GM19099 (cell line): ENCODE results near the gene PFKM.
A peak's percentile ranks its signal among the peaks of the same experiment; 100 is the strongest.

Experiments used
- POLR2A ChIP-seq: IDR thresholded peaks from 3 replicates; pipeline ENCODE4 v1.6.1; 2011; ENCODE audit warnings: low read depth; ENCODE audit not compliant: insufficient read length; ENCODE audit errors: extremely low read depth

Gene PFKM

DNA sequence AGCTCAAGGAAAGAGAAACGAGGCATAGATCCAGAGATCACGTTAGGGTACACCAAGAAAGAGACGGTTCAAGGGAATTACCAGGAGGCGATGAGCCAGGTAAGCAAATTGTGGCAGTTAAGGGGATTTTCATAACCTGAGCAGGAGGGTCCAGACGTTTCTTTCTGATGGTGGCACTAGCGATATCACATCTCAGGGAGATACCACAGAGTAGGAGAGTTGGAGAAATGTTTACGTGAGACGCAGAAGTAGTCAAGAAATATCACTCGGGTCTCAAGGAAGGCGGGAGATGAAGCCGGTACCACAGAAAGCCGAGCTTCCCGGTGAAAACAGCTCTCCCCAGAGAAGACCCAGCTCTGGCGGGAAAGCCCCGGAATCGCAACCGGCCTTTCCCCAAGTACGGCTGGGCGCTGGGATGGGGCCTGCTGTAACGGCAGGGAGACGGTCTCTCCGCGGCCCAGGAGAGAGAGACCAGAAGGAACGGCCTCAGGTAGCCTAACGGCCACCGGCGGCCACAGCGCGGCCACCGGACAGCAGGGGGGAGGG lies 13.8 kb upstream of the PFKM start:
- no peak for TF ChIP-seq POLR2A

DNA sequence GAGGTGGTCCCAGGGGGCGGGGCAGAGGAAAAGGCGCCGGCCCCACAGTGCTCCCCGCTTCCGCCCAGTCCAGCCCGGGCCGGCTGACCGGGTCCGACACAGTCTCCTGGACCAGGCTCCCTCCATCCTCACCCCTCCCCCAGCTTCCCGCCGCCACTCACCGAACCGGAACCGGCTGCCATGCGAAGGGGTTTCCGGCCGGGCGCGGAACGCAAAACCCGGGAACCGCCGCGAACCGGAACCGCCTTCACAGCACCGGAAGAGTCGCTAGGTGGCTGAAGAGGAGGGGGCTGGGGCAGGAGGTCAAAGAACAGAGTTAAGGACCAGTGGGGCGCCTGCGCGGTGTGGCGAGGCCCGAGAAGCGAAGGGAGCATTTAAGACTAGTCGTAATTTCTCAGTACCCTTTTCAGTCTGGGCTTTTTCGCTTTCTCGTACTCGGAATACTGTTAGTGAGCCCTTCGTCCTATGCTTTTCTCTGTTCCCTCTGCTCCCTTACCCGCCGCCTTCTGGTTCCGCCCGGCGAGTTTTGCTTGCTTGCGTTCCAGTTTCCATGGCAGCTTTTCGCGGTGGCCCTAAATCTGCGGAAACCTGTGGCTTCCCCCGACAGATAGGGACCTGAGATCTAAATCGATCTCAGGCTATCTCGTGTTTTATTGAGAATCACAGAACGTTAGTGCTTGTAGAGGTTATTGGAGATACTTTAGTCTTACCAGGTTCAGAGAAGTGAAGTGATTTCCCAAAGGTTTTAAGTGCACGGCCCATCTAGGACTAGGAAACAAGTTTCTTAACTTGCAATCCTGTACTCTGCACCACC lies 13.1 kb upstream of the PFKM start, which contains the start of gene SENP1:
TSS of gene SENP1 (minus strand) at position 213 of the 814 bp plus-strand sequence. CDS start 4,607 bp downstream, outside the sequence.
- TF ChIP-seq POLR2A = peak; percentile 62

- TF ChIP-seq POLR2A = no peak
Measured at GRCh38 chr12:48106681-48107613, 12.2 kb upstream of the PFKM start.

DNA sequence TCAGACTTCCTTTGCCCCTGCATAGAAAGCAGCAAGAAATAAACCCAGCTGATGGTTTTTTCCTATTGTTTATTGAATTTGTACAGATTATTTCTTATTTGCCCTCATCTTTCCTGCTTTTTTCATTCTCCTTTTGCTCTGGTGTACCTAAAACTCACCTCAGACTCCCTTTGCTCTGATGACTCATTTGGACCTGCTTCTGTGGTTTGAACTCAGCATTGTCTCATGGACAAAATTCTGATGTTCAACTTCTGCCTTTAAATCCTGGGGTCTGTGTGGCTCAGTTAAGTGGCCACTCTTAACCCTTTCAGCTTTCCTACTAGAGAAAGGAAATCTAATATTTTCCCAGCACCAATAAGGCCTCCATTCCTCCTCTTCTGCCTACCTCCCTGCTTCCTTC lies 9.7 kb upstream of the PFKM start:
- no peak for TF ChIP-seq POLR2A

DNA sequence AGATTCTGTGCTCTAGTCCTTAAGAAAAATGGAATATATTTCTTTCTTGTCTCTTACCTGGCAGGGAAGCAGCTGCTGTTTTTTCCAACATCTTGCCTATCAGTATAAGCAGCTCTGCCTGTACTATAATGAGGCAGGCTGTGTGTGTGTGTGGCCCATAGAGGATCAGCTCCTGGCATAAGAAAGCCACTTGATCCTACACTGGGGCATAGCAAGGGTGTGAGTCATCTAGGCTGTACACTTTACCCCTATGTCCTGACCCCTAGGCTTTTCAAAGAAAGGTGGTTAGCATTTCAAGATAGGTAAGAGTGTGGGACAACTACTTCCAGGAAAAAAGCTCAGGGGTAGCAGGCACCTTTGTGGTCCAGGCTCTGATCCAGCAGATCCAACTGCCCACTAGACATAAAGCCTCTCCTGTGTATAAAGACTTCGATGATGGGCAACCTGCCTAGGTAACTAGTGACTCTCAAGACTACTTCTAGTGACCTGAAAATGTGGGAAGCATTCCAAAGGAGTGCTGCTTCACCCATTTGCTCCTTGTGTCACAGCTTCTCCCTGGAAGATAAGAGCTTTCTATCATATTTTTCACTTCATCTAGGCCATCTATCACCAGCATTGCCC lies 8.4 kb upstream of the PFKM start:
- TF ChIP-seq POLR2A = no peak

DNA sequence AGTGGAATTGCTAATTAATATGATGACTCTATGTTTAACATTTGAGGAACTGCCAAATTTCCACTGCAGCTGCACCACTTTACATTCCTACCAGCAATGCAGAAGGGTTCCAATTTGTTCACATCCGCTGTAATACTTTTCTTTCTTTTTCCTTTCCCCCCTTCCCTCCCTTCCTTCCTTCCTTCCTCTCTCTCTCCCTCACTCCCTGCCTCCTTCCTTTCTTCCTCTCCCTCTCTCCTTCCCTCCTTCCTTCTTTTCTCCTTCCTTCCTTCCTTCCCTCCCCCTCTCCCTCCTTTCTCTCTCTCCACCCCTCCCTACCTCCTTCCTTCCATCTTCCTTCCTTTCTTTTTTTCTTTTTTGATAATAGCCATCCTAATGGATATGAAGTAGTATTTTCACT lies 3.2 kb upstream of the PFKM start:
- TF ChIP-seq POLR2A = no peak

DNA sequence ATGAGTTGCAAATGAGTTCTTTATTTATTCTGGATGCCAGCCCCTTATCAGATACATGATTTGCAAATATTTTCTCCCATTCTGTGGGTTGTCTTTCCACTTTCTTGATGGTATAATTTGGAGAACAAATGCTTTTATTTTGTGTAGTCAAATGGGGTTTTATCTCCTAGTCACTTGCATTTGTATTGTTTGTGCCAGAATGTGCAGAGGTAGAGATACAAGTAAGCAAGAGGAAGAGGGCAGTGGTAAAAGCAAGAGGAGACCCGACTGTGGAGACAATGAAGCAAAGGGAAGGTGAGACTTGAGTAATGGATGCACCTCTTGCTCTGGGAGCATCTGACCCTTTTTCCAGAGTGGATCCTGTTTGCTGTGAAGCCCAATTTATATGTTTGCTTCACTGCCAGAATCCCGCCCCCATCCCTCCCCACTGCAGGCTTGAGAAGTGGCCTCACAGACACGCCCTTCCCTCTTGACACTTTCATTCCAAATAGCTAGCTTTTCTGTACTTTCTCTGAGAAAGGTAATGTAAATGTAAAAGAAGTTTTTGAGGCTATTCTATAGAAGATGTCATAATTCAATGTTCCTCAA lies 786 bp upstream of the PFKM start:
- TF ChIP-seq POLR2A = no peak

- TF ChIP-seq POLR2A = no peak
Measured at GRCh38 chr12:48119834-48120195, 651 bp downstream of the PFKM start.

DNA sequence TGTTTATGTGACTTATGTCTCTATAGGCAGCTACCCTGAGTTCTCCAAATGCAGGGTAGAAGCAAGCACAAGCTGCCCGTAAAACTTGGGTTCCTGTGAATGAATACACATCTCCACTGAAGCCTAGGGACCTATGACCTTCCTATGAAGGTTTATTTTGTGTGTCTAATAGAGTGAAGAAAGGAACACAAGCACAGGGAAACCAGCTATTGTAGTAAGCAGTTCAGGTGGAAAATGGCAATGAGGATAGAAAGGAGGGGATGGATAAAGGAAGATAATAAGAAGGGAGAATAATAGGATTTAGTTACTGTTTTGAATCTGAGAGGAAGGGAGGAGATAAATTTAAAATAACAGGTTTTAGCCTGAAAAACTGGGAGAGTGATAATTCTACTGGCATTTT lies 2.4 kb downstream of the PFKM start:
- TF ChIP-seq POLR2A = no peak

- TF ChIP-seq POLR2A = no peak
Measured at GRCh38 chr12:48122065-48122834, 3.1 kb downstream of the PFKM start.

GRCh38 chr12:48123169-48123568 lies 4.0 kb downstream of the PFKM start:
- no peak for TF ChIP-seq POLR2A

GRCh38 chr12:48125985-48126384 lies 6.8 kb downstream of the PFKM start:
- TF ChIP-seq POLR2A = no peak

DNA sequence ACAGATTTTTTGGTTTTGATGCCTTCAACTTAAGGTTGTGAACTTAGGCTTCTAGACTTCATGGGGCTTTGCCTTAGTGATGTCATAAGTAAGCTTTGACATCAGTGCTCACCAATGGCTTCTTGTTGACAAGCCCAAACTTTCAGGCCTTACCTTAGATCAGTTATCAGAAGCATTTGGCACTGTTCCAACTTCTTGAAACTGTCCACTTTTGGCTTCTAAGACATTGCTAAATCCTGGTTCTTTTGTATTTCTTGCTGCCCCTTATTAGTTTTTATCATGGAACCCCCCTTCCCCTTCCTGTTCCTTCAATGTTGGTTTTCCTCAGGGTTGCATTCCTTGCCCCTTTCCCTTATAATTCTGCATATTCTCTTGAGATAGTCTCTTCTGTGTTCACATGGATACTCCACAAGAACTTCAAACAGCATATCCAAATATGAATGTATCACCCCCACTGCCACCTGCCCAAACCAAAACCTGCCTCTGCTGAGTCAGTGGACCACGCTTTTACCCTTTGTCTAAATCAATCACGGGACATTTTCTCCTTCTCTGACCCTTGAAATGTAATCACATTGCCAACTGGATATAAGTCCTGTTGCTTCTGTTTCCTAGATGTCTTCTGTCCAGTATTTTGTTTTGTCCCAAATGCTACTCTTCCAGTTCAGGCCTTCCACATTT lies 7.9 kb downstream of the PFKM start:
- no peak for TF ChIP-seq POLR2A
